ENCODE results near the gene FGFRL1.
"Not testable (repeated sequence)": the region's sequence is repeated elsewhere in the genome, so short reads cannot be mapped to it uniquely, and the experiment has no call there.

Gene FGFRL1

GRCh38 chr4:971666-972500 lies 39.5 kb upstream of the FGFRL1 start:
- no peak for FAIRE-seq
- TF ChIP-seq CTCF (IDR thresholded peaks at IDR 0.05; ENCODE audit: insufficient read depth, missing control alignments), result no peak
- no peak for DNase-seq (ENCODE audit: insufficient read length, low spot score)

- no peak for TF ChIP-seq CTCF (IDR thresholded peaks at IDR 0.05; ENCODE audit: insufficient read depth, missing control alignments)
- DNase-seq (ENCODE audit: insufficient read length, low spot score), result no peak
- FAIRE-seq, result no peak
Measured at GRCh38 chr4:972651-973424, 38.6 kb upstream of the FGFRL1 start.

- no peak for TF ChIP-seq CTCF (IDR thresholded peaks at IDR 0.05; ENCODE audit: insufficient read depth, missing control alignments)
- FAIRE-seq (no peak), DNase-seq (ENCODE audit: insufficient read length, low spot score) (peak; percentile 97)
Measured at GRCh38 chr4:973431-974397, 37.7 kb upstream of the FGFRL1 start, which contains the start of gene DGKQ. Gene DGKQ, minus strand, starts transcription at chr4:973569. Its CDS starts 87 bp downstream, at chr4:973482.

GRCh38 chr4:974668-975067 lies 36.8 kb upstream of the FGFRL1 start:
- DNase-seq (ENCODE audit: insufficient read length, low spot score), result no peak
- no peak for TF ChIP-seq CTCF (IDR thresholded peaks at IDR 0.05; ENCODE audit: insufficient read depth, missing control alignments)
- FAIRE-seq, result no peak

- not testable (repeated sequence) for FAIRE-seq
Measured at GRCh38 chr4:976016-976415, 35.4 kb upstream of the FGFRL1 start.

GRCh38 chr4:978957-979701 lies 32.3 kb upstream of the FGFRL1 start:
- no peak for DNase-seq (ENCODE audit: insufficient read length, low spot score)
- FAIRE-seq, result no peak
- no peak for TF ChIP-seq CTCF (IDR thresholded peaks at IDR 0.05; ENCODE audit: insufficient read depth, missing control alignments)

More at GRCh38 chr4:976016-976415, 35.4 kb upstream of the FGFRL1 start:
- not testable (repeated sequence) for DNase-seq (ENCODE audit: insufficient read length, low spot score)

Data from D721Med (cell line).